ENCODE data around the gene APOL6.

Gene APOL6, protein sequence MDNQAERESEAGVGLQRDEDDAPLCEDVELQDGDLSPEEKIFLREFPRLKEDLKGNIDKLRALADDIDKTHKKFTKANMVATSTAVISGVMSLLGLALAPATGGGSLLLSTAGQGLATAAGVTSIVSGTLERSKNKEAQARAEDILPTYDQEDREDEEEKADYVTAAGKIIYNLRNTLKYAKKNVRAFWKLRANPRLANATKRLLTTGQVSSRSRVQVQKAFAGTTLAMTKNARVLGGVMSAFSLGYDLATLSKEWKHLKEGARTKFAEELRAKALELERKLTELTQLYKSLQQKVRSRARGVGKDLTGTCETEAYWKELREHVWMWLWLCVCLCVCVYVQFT

DNA sequence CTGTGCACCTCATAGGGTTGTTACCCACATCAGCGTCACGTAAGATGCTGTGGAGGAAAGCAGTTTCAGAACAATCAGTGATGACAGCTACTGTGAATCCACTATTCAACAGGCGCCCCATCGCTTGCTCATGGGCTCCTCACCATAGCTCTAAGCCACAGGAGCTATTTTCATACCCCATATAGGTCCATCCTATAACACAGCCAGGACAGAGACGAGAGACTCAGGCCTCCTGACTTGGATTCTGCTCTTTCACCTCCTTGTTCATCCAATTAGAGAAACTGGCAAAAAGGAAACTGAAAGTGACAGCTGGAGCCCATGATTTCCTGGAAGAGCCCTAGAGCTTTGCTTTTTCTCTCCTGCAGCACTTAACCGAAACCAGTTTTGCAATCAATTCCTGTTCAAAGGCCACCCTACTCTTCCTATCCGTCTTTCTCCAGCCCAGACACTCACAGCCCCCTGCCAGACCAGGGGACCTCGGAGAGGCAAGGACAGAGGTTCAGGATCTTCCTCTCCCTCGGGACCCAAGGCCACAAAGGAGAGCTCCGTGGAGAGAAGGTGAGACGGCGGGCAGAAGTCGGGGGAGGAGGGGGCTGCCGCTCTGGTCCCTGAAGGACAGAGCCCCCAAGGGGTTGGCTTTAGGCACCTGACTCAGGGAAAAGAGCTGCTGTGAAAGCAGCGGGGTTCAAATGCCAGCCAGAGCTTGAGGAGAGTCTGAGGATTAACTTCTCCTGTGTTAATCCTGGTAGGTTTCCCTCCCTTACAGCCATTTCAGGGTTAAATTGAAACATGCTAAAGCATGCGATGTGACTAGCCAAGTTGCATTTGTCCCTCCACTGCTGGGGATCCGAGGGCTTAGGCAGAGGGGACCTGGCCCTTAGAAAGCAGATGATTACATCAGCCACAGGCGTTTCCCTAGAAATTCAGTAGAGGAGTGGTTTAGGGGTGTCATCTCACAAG is at the start of gene APOL6:
Gene APOL6, plus strand, starts transcription at position 381 of the 960 bp plus-strand sequence. CDS start 7,980 bp downstream, outside the sequence.
- TF ChIP-seq, protein P1, sequence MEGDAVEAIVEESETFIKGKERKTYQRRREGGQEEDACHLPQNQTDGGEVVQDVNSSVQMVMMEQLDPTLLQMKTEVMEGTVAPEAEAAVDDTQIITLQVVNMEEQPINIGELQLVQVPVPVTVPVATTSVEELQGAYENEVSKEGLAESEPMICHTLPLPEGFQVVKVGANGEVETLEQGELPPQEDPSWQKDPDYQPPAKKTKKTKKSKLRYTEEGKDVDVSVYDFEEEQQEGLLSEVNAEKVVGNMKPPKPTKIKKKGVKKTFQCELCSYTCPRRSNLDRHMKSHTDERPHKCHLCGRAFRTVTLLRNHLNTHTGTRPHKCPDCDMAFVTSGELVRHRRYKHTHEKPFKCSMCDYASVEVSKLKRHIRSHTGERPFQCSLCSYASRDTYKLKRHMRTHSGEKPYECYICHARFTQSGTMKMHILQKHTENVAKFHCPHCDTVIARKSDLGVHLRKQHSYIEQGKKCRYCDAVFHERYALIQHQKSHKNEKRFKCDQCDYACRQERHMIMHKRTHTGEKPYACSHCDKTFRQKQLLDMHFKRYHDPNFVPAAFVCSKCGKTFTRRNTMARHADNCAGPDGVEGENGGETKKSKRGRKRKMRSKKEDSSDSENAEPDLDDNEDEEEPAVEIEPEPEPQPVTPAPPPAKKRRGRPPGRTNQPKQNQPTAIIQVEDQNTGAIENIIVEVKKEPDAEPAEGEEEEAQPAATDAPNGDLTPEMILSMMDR (IDR thresholded peaks at IDR 0.05; ENCODE audit: low read length, missing control alignments): no peak
- peak within 1 kb of the TSS; percentile 69 for H3K4me3 ChIP-seq (replicated peaks; ENCODE audit: low read depth, low read length)
- DNase-seq (ENCODE audit: low read depth): peak; percentile 77

DNA sequence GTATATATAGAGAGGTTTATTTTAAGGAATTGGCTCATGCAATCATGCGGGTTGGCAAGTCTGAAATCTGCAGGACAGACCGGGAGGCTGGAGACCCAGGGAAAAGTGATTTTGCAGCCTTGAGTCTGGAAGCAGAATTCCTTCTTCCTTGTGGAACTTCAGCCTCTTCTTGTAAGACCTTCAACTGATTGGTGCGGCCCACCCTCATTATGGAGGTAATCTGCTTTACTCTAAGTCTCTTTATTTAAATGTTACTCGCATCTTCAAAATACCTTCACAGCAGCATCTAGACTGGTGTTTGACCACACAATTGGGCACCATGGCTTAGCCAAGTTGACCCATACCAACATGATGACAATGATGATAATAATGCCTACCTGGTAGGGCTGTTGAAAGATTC is 48.9 kb upstream of the APOL6 start:
- DNase-seq (ENCODE audit: low read depth): no peak
- no peak overlapping the region for H3K4me3 ChIP-seq (replicated peaks; ENCODE audit: low read depth, low read length)
- TF ChIP-seq, protein P1 (IDR thresholded peaks at IDR 0.05; ENCODE audit: low read length, missing control alignments): no peak

DNA sequence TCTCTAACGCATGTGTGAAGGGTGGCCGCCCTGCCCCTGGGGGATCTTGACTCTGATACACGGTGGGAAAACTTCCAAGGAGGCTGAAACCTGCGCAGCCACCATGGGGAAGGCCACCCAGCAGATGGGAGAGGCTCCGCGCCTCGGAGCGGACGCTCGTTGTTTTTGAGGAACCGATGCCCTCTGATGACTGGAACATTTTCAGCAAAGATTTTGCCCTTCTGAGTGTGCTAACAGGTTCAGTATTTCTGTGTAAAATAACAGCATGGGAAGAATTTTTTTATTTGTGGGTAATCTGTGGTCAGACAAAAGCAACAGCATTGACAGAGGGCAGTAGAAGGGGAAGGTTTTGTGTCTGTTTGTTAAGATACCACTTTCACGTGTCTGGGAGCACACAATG is 47.8 kb upstream of the APOL6 start:
- TF ChIP-seq, protein P1 (IDR thresholded peaks at IDR 0.05; ENCODE audit: low read length, missing control alignments): no peak
- no peak overlapping the region for H3K4me3 ChIP-seq (replicated peaks; ENCODE audit: low read depth, low read length)
- DNase-seq (ENCODE audit: low read depth): no peak

DNA sequence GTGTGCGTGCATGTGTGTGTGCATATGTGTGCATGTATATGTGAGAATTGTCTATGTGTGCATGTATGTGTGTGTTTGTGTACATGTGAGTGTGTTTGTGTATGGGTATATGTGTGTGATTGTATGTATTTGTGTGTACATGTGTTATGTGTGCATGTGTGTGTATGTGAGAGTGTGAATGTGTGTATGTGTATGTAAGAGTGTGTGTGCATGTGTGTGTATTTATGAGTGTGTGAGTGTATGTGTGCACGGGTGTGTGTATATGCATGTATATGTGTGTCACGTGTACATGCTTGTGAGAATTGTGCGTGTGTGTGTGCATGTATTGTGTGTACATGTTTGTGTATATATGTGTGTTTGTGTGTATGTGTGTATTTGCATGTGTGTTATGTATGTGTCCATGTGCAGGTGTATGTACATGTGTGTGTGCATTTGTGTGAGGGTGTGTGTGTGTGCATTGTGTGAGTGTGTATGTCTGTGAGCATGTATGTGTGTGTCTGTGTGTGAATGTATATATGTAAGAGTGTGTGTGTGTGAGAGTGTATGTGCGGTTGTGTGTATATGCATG is 47.1 kb upstream of the APOL6 start:
- TF ChIP-seq, protein P1 (IDR thresholded peaks at IDR 0.05; ENCODE audit: low read length, missing control alignments): no peak
- no peak overlapping the region for H3K4me3 ChIP-seq (replicated peaks; ENCODE audit: low read depth, low read length)
- DNase-seq (ENCODE audit: low read depth): no peak

DNA sequence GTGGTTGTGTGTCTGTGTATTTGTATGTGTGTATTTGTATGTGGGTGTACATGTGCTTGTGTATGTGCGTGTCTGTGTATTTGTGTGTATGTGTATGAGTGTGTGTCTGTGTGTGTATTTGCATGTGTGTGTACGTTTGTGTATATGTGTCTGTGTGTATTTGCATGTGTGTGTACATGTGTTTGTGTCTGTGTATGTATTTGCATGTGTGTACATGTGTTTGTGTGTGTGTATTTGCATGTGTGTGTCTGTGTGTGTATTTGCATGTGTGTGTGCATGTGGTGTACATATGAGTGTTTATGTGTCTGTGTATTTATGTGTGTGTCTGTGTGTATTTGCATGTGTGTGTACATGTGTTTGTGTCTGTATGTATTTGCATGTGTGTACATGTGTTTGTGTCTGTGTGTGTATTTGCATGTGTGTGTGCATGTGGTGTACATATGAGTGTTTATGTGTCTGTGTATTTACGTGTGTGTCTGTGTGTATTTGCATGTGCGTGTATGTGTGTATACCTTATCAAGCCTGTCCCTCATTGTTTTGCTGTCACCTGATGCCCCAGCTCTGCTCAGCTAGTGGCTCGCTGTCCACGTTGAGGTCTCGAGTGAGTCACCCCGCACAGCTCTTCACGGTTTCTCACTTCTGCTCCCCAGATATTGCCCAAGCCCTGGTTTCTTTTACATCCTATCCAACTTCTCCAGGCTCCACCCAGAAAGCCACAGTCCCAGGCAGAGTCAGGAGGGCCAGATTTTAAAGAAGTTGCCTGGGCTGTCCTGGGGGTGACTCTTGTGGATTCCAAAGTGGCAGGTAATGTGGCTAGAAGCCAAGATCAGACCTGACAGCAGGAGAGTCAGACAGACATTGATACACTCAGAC is 46.3 kb upstream of the APOL6 start:
- peak; percentile 54 for DNase-seq (ENCODE audit: low read depth)
- no peak overlapping the region for H3K4me3 ChIP-seq (replicated peaks; ENCODE audit: low read depth, low read length)
- TF ChIP-seq, protein P1 (IDR thresholded peaks at IDR 0.05; ENCODE audit: low read length, missing control alignments): no peak
